Tibial nerve (tissue), 4 donors: ENCODE measurements around the gene RIBC1. TPM values are rescaled to one million over a fixed set of nuclear protein-coding genes. Genes with fewer than 3 reads are reported as not detected.

ENCODE experiments used
- DNase-seq, 2 donors: peaks; one replicate each; pipeline ENCODE4 v3.0.0-alpha.2; 2019; ENCODE audit warnings: low spot score in 2 of 2
- H3K27ac ChIP-seq, 4 donors: fragments of 200-600 bp; sonication (generic) in 3 of 4; one replicate each; pipeline ENCODE4 v1.5.1; 2017 to 2019; ENCODE audit warnings: mild to moderate bottlenecking in 1 of 4
- H3K27me3 ChIP-seq, 2 donors: fragments of 200-600 bp; sonication (generic) in 1 of 2; one replicate each; pipeline versions ENCODE4 v1.5.1 to v1.6.0; 2017 to 2019
- H3K36me3 ChIP-seq, 3 donors: fragments of 200-600 bp; sonication (generic); one replicate each; pipeline ENCODE4 v1.5.1; 2018 to 2019
- H3K4me1 ChIP-seq, 4 donors: fragments of 200-600 bp; sonication (generic) in 3 of 4; one replicate each; pipeline ENCODE4 v1.5.1; 2017 to 2019
- H3K4me3 ChIP-seq, 4 donors: fragments of 200-600 bp; sonication (generic) in 3 of 4; one replicate each; pipeline ENCODE4 v1.5.1; 2017 to 2019; ENCODE audit warnings: mild to moderate bottlenecking in 1 of 4, moderate library complexity in 1 of 4
- H3K9me3 ChIP-seq, 4 donors: fragments of 200-600 bp; sonication (generic) in 3 of 4; one replicate each; pipeline ENCODE4 v1.5.1; 2017 to 2019
- CTCF ChIP-seq, 5 experiments: fragments of 200-600 bp in 3 of 5; fragments of 450-650 bp in 2 of 5; sonication (generic) in 3 of 5; IDR thresholded peaks; one replicate each; pipeline ENCODE4 v1.5.1; 2016 to 2019; ENCODE audit warnings: antibody characterized with exemption in 5 of 5, mild to moderate bottlenecking in 3 of 5, moderate library complexity in 2 of 5
- EP300 ChIP-seq, 2 donors: sonication (generic); formaldehyde crosslinking; IDR thresholded peaks; one replicate each; pipeline ENCODE4 v1.6.1; 2017; ENCODE audit warnings: antibody characterized with exemption in 2 of 2, mild to moderate bottlenecking in 1 of 2
- POLR2A ChIP-seq, 2 donors: fragments of 450-650 bp; IDR thresholded peaks; one replicate each; pipeline ENCODE4 v1.6.1; 2017; ENCODE audit warnings: antibody characterized with exemption in 2 of 2, mild to moderate bottlenecking in 2 of 2, moderate library complexity in 2 of 2
- WGBS, 2 donors: methylation state at CpG; one replicate each; pipeline ENCODE4 v1.1.5; 2018; 5-methylcytosine and 5-hydroxymethylcytosine counted together
- total RNA-seq, 4 donors: library from RNA; depleted of rRNA; stranded (reverse); fragments of >200 nt; gene quantifications; one replicate each; pipeline ENCODE4 v1.1.0, GENCODE V29; 2016

RIBC1 gene
- total RNA-seq, 4 donors from 2014 or later: 0.42 to 2.5 (median 0.44) TPM; not detected in 1

GRCh38 chrX:53440101-53440500, 17.4 kb downstream of the RIBC1 start:
- 67 to 83% methylated on average over 5 of the region's 5 CpGs for WGBS, 2 donors
- Histone ChIP-seq H3K36me3 (no peaks in the 10 kb centered on the region), H3K9me3 (no peaks in the 10 kb centered on the region), H3K4me3 (peak overlapping the region in 1 of 4 donors; percentile 51), H3K27me3 (peaks cover 0 to 54% of the 10 kb centered on the region in 2 donors), H3K27ac (peak overlapping the region in 3 of 4 donors; percentile 65 to 82 (median 72)), H3K4me1 (peaks cover 0 to 19% (median 0%) of the 10 kb centered on the region in 4 donors)
- TF ChIP-seq EP300 (IDR thresholded peaks at IDR 0.05) (no peak), CTCF (IDR thresholded peaks at IDR 0.05) (no peak), POLR2A (IDR thresholded peaks at IDR 0.05) (no peak)
- DNase-seq: no peak

DNA sequence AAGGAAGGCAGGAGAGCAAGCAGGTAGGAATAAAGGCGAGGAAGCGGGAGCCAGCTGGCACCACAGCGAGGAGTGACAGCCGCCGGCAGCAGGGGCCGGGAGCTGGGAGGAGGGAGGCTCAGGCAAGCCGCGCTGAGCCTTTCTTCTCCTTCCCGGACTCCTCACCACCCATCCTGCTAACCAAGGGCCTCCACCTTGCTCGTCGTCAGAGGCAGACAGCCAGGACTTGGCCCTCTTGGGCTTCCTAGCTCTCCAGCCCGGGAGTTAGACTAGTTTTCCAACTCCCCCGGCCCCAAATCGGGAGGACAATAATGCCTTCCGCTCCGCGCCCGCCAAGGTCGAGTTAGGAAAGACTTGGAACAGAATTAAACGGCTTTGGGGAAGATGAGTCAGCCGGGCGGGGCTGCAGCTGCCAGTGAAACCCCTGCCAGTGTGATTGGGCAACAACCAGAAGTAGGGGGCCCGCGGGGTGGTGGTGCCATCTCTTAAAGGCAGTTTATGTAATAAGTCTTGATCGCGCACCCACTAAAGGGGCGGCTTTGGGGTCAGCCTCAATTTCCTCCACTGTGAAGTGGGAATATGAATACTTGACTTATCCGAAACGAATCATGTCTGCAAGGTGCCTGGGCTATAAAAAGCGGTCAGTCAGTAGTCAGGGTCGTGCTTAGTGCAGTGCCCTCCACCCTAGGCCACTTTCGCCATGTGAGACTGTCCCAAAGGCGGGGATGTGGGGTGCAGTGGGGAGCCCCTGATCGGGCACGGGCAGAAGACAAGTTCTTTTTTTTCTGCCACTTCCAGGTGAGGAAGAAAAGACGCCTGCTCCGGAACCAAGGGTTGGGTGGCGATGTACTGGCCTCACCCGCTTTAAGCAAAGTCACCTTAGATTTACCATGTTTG, 18.2 kb downstream of the RIBC1 start:
- peak; percentile 59 to 60 for DNase-seq
- Histone ChIP-seq H3K4me3 (peak overlapping the region; percentile 19 to 51 (median 34)), H3K27me3 (peaks cover 0 to 55% of the 10 kb centered on the region in 2 donors), H3K9me3 (no peaks in the 10 kb centered on the region), H3K27ac (peak overlapping the region in 3 of 4 donors; percentile 65 to 82 (median 72)), H3K4me1 (peaks cover 0 to 19% (median 0%) of the 10 kb centered on the region in 4 donors), H3K36me3 (no peaks in the 10 kb centered on the region)
- TF ChIP-seq CTCF (IDR thresholded peaks at IDR 0.05) (no peak), EP300 (IDR thresholded peaks at IDR 0.05) (peak in 1 of 2 donors; percentile 65)
- 9 to 31% methylated on average over 33 to 39 of the region's 39 CpGs for WGBS, 2 donors

DNA sequence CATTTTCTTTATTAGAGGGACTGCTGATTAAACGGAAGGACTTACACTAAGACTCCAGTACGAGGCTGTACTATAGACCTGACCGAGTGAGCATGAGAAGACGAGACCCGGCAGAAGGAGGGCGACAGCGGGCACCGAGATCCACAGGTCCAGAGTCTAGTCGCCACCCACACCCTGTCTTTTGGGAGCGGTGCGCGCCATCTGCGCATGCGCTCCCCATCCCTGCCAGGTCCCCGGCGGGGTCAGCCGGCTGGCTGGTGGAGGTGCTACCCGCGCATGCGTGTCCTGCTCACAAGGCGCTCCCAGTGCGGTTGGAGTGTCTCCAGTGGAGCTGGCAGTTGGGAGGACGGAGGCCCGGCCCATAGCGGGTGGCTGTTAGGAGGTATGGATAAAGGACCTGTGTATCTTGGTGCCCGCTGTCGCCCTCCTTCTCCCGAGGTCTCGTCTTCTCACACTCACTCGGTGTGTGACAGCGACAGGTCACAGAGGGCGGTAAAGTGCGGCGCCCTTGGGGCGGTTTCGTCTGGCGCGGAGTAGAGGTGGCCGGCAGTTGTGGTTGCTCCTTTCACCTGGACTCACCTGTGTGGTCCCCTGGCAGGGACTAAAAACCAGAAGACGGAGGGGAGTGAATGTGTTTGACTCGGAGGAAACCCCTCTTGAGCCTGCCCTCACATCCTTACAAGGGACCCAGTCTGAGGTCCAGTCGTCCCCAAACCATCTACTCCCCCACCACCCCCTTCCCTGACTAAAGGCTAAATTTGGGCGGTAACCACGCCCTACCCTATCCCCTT, 19.1 kb downstream of the RIBC1 start:
- TF ChIP-seq EP300 (IDR thresholded peaks at IDR 0.05) (no peak), CTCF (IDR thresholded peaks at IDR 0.05) (no peak), POLR2A (IDR thresholded peaks at IDR 0.05) (no peak)
- Histone ChIP-seq H3K36me3 (no peaks in the 10 kb centered on the region), H3K27me3 (peaks cover 0 to 59% of the 10 kb centered on the region in 2 donors), H3K4me1 (peaks cover 0 to 15% (median 0%) of the 10 kb centered on the region in 4 donors), H3K27ac (peak overlapping the region in 1 of 4 donors; percentile 82), H3K9me3 (no peaks in the 10 kb centered on the region), H3K4me3 (peak overlapping the region; percentile 19 to 51 (median 34))
- WGBS, 2 donors: 0 to 27% methylated on average over 8 to 44 of the region's 44 CpGs
- peak; percentile 14 to 28 for DNase-seq

DNA sequence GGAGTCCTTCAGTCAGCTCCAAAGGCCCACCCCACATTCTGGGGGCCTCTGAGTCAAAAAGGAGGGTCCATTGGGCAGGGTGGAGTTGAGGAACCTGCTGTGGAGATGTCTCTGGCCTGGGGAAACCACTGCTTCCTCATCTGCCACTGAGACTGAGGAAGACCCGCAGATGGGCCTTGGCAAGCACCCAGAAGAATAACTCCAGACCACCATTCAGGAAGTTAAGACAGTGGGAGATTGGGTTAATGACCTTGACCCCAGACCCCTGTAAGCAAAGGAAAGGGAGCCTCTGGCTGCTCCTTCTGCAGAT, 19.6 kb downstream of the RIBC1 start:
- H3K27me3 ChIP-seq: peaks cover 0 to 62% of the 10 kb centered on the region in 2 donors
- H3K4me3 ChIP-seq: no peak overlapping the region
- H3K36me3 ChIP-seq: no peaks in the 10 kb centered on the region
- TF ChIP-seq EP300 (IDR thresholded peaks at IDR 0.05): no peak
- TF ChIP-seq POLR2A (IDR thresholded peaks at IDR 0.05): no peak
- no peak for TF ChIP-seq CTCF (IDR thresholded peaks at IDR 0.05)
- no peaks in the 10 kb centered on the region for H3K9me3 ChIP-seq
- H3K27ac ChIP-seq: no peak overlapping the region
- peaks cover 0 to 15% (median 0%) of the 10 kb centered on the region in 4 donors for H3K4me1 ChIP-seq
- WGBS, 2 donors: 64% methylated on average over 1 of the region's 1 CpG; no CpG with 5 or more reads in 1 of the 2 donors
- no peak for DNase-seq
